Measurements from ENCODE around the gene ZNF362. TPM values are rescaled to one million over a fixed set of nuclear protein-coding genes. Genes with fewer than 3 reads are reported as not detected.
"Not testable (repeated sequence)": the region's sequence is repeated elsewhere in the genome, so short reads cannot be mapped to it uniquely, and the experiment has no call there.

Gene ZNF362
- total and polyA plus RNA-seq, 2 experiments from 2014 or later, result 22.5 to 55.0 TPM

GRCh38 chr1:33306653-33307493 lies 50.6 kb downstream of the ZNF362 start:
- peak overlapping the region; percentile 63 for H2AFZ ChIP-seq
- DNase-seq (ENCODE audit: low spot score), result no peak

GRCh38 chr1:33307494-33307864 lies 51.2 kb downstream of the ZNF362 start:
- Histone ChIP-seq H4K20me1 (ENCODE audit: insufficient read depth, poor library complexity, severe bottlenecking) (no peaks in the 10 kb centered on the region), H3K27me3 (no peaks in the 10 kb centered on the region), H3K9me3 (ENCODE audit: low read depth) (no peaks in the 10 kb centered on the region), H3K4me1 (ENCODE audit: insufficient read depth) (peaks cover 4% of the 10 kb centered on the region), H3K4me3 (no peak overlapping the region), H3K36me3 (replicated peaks; ENCODE audit: insufficient read depth, low read depth) (no peaks in the 10 kb centered on the region), H3K27ac (no peak overlapping the region), H2AFZ (no peak overlapping the region), H3K4me2 (no peak overlapping the region), H3K9me2 (replicated peaks; ENCODE audit: insufficient read depth) (no peaks in the 10 kb centered on the region), H3K79me2 (no peaks in the 10 kb centered on the region)
- TF ChIP-seq EZH2 (IDR thresholded peaks at IDR 0.05; ENCODE audit: borderline replicate concordance) (no peak), EZH2phosphoT487 (IDR thresholded peaks at IDR 0.05; ENCODE audit: low read depth, severe bottlenecking, unreplicated experiment) (no peak), CTCF (IDR thresholded peaks at IDR 0.05; ENCODE audit: poor library complexity) (no peak)
- WGBS (ENCODE audit: low lambda C conversion rate, missing lambda C conversion rate), result no CpG with 5 or more reads among the region's 5 CpGs
- DNase-seq (ENCODE audit: low spot score), result no peak

More at GRCh38 chr1:33306653-33307493, 50.6 kb downstream of the ZNF362 start:
- peak overlapping the region; percentile 78 for H3K4me2 ChIP-seq
- no peaks in the 10 kb centered on the region for H3K27me3 ChIP-seq
- TF ChIP-seq EZH2 (IDR thresholded peaks at IDR 0.05; ENCODE audit: borderline replicate concordance) (no peak), EZH2phosphoT487 (IDR thresholded peaks at IDR 0.05; ENCODE audit: low read depth, severe bottlenecking, unreplicated experiment) (no peak), CTCF (IDR thresholded peaks at IDR 0.05; ENCODE audit: poor library complexity) (no peak)
- peaks cover 4% of the 10 kb centered on the region for H3K4me1 ChIP-seq (ENCODE audit: insufficient read depth)
- H3K4me3 ChIP-seq, result no peak overlapping the region
- no peaks in the 10 kb centered on the region for H4K20me1 ChIP-seq (ENCODE audit: insufficient read depth, poor library complexity, severe bottlenecking)
- H3K36me3 ChIP-seq (replicated peaks; ENCODE audit: insufficient read depth, low read depth), result no peaks in the 10 kb centered on the region
- no peaks in the 10 kb centered on the region for H3K9me2 ChIP-seq (replicated peaks; ENCODE audit: insufficient read depth)
- H3K27ac ChIP-seq, result no peak overlapping the region
- WGBS (ENCODE audit: low lambda C conversion rate, missing lambda C conversion rate), result 49% methylated on average over 102 of the region's 113 CpGs
- no peaks in the 10 kb centered on the region for H3K9me3 ChIP-seq (ENCODE audit: low read depth)
- no peaks in the 10 kb centered on the region for H3K79me2 ChIP-seq

GRCh38 chr1:33309351-33309750 lies 53.1 kb downstream of the ZNF362 start:
- DNase-seq (ENCODE audit: low spot score), result not testable (repeated sequence)
- WGBS (ENCODE audit: low lambda C conversion rate, missing lambda C conversion rate), result no CpG with 5 or more reads among the region's 32 CpGs

GRCh38 chr1:33310702-33311101 lies 54.4 kb downstream of the ZNF362 start:
- Histone ChIP-seq H3K79me2 (no peaks in the 10 kb centered on the region), H3K4me3 (no peak overlapping the region), H3K9me3 (ENCODE audit: low read depth) (no peaks in the 10 kb centered on the region), H4K20me1 (ENCODE audit: insufficient read depth, poor library complexity, severe bottlenecking) (no peaks in the 10 kb centered on the region), H2AFZ (no peak overlapping the region), H3K4me2 (no peak overlapping the region), H3K27me3 (no peaks in the 10 kb centered on the region), H3K27ac (no peak overlapping the region), H3K4me1 (ENCODE audit: insufficient read depth) (peaks cover 4% of the 10 kb centered on the region), H3K9me2 (replicated peaks; ENCODE audit: insufficient read depth) (no peaks in the 10 kb centered on the region), H3K36me3 (replicated peaks; ENCODE audit: insufficient read depth, low read depth) (no peaks in the 10 kb centered on the region)
- no peak for DNase-seq (ENCODE audit: low spot score)
- TF ChIP-seq EZH2 (IDR thresholded peaks at IDR 0.05; ENCODE audit: borderline replicate concordance), result no peak
- no peak for TF ChIP-seq EZH2phosphoT487 (IDR thresholded peaks at IDR 0.05; ENCODE audit: low read depth, severe bottlenecking, unreplicated experiment)
- TF ChIP-seq CTCF (IDR thresholded peaks at IDR 0.05; ENCODE audit: poor library complexity), result no peak
- 81% methylated on average over 8 of the region's 8 CpGs for WGBS (ENCODE audit: low lambda C conversion rate, missing lambda C conversion rate)

More at GRCh38 chr1:33309351-33309750, 53.1 kb downstream of the ZNF362 start:
- H3K79me2 ChIP-seq; H3K4me2 ChIP-seq; H4K20me1 ChIP-seq (ENCODE audit: insufficient read depth, poor library complexity, severe bottlenecking); H2AFZ ChIP-seq; H3K9me3 ChIP-seq (ENCODE audit: low read depth); H3K4me3 ChIP-seq; H3K9me2 ChIP-seq (replicated peaks; ENCODE audit: insufficient read depth); H3K4me1 ChIP-seq (ENCODE audit: insufficient read depth); H3K36me3 ChIP-seq (replicated peaks; ENCODE audit: insufficient read depth, low read depth); H3K27me3 ChIP-seq; H3K27ac ChIP-seq: not testable (repeated sequence)

All from hepatocyte (in vitro differentiated cells).